ENCODE data around the gene SH3BP1.

- no peak for TF ChIP-seq FOXK2 (IDR thresholded peaks at IDR 0.05)
- no peak for TF ChIP-seq BHLHE40 (IDR thresholded peaks at IDR 0.05; ENCODE audit: borderline replicate concordance)
- no peak for TF ChIP-seq L3MBTL2 (conservative IDR thresholded peaks at IDR 0.05)
- no peak; the same call in 1 of the 2 replicates for TF ChIP-seq ELF4 (IDR thresholded peaks at IDR 0.05)
- no peak for TF ChIP-seq SP1 (IDR thresholded peaks at IDR 0.05)
- TF ChIP-seq TARDBP (IDR thresholded peaks at IDR 0.05): no peak
- no peak for TF ChIP-seq SUZ12 (IDR thresholded peaks at IDR 0.05)
- no peak for TF ChIP-seq ARNT (IDR thresholded peaks at IDR 0.05)
- TF ChIP-seq ZNF384 (IDR thresholded peaks at IDR 0.05): no peak
- TF ChIP-seq FOXA1 (IDR thresholded peaks at IDR 0.05): no peak
Observed at GRCh38 chr22:37681556-37682049, 42.1 kb downstream of the SH3BP1 start.

Measured in HEK293T (cell line).